HG03280 (cell line): ENCODE measurements around the gene ZSCAN1.
"Not testable (repeated sequence)": the region's sequence is repeated elsewhere in the genome, so short reads cannot be mapped to it uniquely, and the experiment has no call there.

ENCODE experiments used
- ATAC-seq: cut with Tn5 transposase; IDR thresholded peaks from one replicate; pipeline ENCODE4 v1.9.1; 2021; ENCODE audit warnings: mild to moderate bottlenecking, moderate library complexity; ENCODE audit not compliant: unreplicated experiment

Gene ZSCAN1, protein sequence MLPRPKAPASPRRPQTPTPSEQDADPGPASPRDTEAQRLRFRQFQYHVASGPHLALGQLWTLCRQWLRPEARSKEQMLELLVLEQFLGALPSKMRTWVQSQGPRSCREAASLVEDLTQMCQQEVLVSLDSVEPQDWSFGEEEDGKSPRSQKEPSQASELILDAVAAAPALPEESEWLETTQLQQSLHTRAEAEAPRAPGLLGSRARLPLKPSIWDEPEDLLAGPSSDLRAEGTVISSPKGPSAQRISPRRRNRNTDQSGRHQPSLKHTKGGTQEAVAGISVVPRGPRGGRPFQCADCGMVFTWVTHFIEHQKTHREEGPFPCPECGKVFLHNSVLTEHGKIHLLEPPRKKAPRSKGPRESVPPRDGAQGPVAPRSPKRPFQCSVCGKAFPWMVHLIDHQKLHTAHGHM

GRCh38 chr19:58033741-58034476 lies at the start of gene ZSCAN1:
TSS of gene ZSCAN1 (plus strand) at chr19:58034025. CDS start at chr19:58037837, 3,812 bp downstream.
- no peak for ATAC-seq

GRCh38 chr19:57992841-57993240 lies 41.0 kb upstream of the ZSCAN1 start:
- ATAC-seq, result no peak

DNA sequence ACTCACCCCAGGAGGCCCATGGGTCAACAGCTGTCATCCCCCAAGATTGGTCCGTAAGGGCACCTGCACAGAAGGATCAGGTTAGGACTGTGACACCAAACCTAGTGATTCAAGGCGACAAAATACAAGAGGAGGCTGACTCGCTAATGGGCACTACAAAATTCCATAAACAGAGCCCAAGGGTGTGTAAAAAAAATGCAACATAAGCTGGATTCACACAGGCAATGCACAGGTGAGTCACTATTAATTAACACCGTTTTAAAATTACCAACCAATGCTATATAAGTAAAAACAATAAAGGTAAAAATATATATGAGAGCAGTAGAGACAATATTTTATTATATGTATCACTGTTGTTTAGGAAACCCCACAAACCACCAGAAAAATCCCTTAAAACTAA lies 33.1 kb upstream of the ZSCAN1 start:
- no peak for ATAC-seq

DNA sequence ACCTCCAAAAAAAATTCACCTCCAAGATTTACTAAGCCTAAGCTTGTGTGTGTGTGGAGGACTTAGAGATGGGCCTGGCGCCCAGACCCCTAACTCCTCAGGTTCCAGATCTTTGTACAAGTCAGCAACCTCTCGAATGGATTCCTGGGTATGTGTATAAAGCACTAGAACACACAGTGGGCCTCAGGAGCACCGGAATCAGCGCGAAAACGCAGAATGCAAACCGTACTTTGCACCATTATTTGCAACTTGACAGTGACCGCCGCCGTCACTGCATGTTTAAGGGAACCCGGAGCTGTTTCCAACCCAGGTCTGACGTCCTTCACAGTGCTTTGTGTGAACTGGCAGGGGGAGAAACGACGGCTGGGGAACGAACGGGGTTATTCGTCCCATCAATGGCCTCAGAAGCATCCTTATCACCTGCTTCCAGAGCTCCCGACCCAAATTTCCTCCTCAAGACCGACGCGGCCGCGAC lies 31.9 kb upstream of the ZSCAN1 start:
- ATAC-seq, result no peak

DNA sequence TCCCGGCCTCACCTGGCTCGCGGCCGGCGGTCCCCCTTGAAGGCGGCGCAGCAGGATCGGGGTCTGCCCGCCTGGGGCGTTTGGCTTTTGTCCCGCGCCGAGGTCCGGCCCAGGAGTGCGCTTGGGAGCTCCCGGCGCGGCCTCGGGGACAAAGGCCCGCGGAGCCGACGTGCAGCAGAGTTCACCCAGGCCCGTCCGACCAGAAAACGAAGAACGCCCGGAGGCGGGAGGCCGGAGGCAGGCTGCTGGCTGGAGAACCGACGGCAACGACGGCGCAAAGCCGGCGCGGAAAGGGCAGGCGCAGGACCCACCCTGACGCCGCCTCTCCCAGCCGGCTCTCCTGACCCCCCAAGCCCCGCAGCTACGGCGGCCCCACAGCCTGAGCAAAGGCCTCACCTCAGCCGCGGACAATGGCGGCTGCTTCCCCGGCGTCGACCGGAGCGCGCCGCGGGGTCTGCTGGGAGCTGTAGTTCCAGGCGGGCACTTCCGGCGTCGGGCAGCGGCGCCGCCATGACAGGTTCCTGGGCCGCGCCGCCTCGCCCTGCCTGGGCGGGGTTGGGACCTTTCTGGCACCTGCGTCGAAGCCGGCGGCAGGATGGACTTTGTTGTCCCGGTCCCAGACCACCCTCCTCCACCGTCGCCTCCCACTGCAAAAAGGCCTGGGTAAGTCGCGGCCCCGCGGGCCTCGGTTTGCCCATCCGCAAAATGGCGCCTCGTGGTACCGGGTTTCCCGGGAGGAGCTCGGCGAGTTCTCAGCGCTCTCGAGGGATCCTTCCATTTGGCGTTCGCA lies 31.2 kb upstream of the ZSCAN1 start, which contains the start of gene ZNF606:
ZNF606 (minus strand) TSS at position 437 of the 790 bp plus-strand sequence. CDS start 1,501 bp downstream, outside the sequence.
- ATAC-seq, result peak; percentile 90

- ATAC-seq, result no peak
Observed at GRCh38 chr19:58003174-58003828, 30.5 kb upstream of the ZSCAN1 start.

GRCh38 chr19:58007285-58007684 lies 26.5 kb upstream of the ZSCAN1 start:
- no peak for ATAC-seq

DNA sequence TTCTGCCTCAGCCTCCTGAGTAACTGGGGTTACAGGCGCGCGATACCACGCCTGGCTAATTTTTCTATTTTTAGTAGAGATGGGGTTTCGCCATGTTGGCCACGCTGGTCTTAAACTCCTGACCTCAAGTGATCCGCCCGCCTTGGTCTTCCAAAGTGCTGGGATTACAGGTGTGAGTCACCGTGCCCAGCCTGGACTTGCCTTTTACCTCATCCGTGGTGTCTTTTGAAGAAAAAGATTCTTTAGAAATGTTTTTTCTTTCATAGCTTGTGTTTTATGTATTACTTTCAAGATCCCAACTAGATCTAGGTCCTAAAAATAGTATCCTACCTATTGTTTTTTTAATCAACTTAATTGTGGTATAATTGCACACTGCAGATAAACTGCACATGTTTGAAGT lies 24.9 kb upstream of the ZSCAN1 start:
- ATAC-seq, result not testable (repeated sequence)

- ATAC-seq, result no peak
Observed at GRCh38 chr19:58009301-58009665, 24.5 kb upstream of the ZSCAN1 start.

GRCh38 chr19:58009666-58010301 lies 24.0 kb upstream of the ZSCAN1 start:
- no peak for ATAC-seq

DNA sequence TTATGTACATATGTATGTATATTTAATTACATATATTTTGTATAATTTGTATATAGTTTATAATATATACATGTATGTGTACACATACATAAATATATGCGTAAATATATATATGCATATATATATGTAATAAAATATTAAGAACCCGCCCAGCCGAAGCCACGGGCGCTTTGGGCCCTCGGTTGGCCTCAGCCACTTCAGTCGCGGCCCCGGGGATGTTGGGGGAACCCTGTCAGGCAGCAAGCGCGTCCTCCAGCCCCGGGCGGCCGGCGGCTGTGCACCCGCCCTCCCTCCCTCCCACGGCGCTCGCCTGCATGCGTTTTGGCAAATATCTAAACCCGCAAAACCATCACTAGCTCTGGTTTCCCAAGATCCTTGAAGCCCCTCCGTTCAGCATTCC lies 23.3 kb upstream of the ZSCAN1 start:
- ATAC-seq, result no peak

DNA sequence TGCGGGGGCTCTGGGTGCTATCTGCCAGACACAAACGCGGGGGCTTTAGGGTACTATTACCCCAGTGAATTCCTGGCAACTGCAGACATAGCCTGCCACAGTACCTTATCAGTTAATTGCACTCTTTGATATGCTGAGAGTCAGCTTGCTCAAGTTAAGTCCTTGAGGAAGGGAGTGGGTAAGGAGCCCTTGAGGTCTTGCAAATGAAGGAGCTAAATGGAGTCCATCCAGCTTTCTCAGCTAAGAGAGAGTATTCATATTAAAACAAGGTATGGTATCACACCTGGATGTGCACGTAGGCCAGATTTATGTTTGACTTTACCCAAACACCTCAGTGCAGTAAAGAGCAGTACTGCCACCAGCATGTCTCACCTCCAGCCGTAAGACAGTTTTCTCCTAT lies 19.7 kb upstream of the ZSCAN1 start:
- ATAC-seq, result no peak

DNA sequence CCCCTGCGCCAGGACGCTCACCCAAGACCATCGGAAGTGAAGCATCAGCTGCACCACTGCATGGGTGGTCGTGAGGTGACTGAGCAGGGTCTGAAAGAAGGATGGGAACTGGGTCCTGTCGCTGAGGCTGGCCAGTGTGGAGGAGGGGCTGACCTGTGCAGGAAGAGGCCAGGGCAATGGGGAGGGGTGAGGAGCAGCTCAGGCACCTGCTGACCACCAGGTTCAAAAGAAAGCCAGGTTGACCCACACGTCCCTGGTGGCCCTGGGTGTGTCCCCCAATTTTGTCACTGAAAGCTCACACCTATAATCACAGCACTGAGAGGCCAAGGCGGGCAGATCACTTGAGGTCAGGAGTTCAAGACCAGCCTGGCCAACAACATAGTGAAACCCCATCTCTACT lies 13.7 kb upstream of the ZSCAN1 start:
- ATAC-seq, result no peak

GRCh38 chr19:58021541-58022282 lies 12.1 kb upstream of the ZSCAN1 start:
- ATAC-seq, result no peak

DNA sequence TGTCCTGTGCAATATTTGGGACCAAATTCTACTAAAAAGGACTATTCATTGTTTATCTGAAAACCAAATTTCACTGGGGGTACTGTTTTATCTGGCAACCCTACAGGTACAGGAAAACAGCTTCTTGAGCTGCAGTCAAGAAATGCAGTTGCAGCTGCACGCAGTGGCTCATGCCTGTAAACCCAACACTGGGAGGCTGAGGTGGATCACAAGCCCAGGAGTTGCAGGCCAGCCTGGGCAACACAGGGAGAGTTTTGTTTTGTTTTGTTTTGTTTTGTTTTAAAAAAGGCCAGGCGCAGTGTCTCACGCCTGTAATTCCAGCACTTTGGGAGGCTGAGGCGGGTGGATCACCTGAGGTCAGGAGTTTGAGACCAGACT lies 11.6 kb upstream of the ZSCAN1 start:
- ATAC-seq, result no peak

- ATAC-seq, result no peak
Observed at GRCh38 chr19:58024661-58025060, 9.2 kb upstream of the ZSCAN1 start.

GRCh38 chr19:58034477-58034793 lies 610 bp downstream of the ZSCAN1 start:
- no peak for ATAC-seq

DNA sequence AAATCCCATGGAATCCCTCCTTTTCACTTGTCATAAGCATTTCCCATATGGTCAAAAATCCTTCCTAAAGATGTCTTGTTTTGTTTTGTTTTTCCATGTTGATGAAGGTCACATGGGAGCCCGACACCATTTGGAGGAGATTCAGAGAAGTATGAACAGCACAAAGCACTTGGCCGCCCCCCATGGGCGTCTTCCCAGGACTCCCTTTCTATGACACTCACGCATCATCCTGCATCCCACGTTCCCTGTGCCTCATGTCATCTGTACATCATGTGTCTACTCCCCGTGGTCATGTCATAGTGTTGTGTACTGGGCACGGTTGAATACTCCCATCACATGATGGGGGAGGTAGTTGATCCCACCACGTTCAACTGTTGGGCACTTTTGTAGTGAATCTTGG lies 2.0 kb downstream of the ZSCAN1 start:
- ATAC-seq, result no peak

GRCh38 chr19:58037927-58038687 lies 4.3 kb downstream of the ZSCAN1 start:
- ATAC-seq, result no peak
